Gastrocnemius medialis (tissue), 4 donors: ENCODE results near the gene NEDD4L.

Experiments
- POLR2A ChIP-seq, 2 donors: fragments of 450-650 bp; IDR thresholded peaks; one replicate each; pipeline ENCODE4 v1.6.1; 2017; ENCODE audit warnings: antibody characterized with exemption in 2 of 2, mild to moderate bottlenecking in 2 of 2, moderate library complexity in 2 of 2
- TF ChIP-seq, protein P1 (sequence below), 5 experiments: fragments of 450-650 bp in 3 of 5; fragments of 200-600 bp in 2 of 5; sonication (generic) in 2 of 5; IDR thresholded peaks in 4 of 5; conservative IDR thresholded peaks in 1 of 5; 1 replicate in 4 of 5; 2 replicates in 1 of 5; pipeline ENCODE4 v1.5.1; 2016 to 2019; ENCODE audit warnings: antibody characterized with exemption in 5 of 5, mild to moderate bottlenecking in 3 of 5, moderate library complexity in 3 of 5

DNA sequence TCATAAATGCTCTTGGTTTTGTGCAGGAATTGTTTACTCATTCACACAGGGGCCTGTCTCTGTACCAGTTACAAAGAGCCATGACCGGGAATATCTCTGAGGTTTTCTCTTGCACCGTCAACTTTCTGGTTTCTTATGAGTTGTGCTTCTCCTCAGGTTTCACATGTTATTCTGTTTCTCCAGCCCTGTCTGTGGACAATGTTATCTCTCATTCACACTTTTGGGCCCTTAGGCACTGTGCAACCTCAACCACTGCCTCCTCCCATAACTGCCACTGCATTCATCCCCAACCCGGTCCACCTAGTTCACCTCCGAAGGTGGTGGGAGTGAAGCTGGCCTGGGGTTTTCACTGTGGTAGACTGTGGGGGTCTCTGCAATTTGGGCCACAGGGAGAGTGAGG is 22.5 kb upstream of the NEDD4L start:
- TF ChIP-seq, protein P1, sequence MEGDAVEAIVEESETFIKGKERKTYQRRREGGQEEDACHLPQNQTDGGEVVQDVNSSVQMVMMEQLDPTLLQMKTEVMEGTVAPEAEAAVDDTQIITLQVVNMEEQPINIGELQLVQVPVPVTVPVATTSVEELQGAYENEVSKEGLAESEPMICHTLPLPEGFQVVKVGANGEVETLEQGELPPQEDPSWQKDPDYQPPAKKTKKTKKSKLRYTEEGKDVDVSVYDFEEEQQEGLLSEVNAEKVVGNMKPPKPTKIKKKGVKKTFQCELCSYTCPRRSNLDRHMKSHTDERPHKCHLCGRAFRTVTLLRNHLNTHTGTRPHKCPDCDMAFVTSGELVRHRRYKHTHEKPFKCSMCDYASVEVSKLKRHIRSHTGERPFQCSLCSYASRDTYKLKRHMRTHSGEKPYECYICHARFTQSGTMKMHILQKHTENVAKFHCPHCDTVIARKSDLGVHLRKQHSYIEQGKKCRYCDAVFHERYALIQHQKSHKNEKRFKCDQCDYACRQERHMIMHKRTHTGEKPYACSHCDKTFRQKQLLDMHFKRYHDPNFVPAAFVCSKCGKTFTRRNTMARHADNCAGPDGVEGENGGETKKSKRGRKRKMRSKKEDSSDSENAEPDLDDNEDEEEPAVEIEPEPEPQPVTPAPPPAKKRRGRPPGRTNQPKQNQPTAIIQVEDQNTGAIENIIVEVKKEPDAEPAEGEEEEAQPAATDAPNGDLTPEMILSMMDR (IDR thresholded peaks at IDR 0.05 in 4 of 5, conservative IDR thresholded peaks at IDR 0.05 in 1 of 5) = no peak
- TF ChIP-seq POLR2A (IDR thresholded peaks at IDR 0.05) = no peak
